Prostate gland (tissue), 2 donors: ENCODE measurements around the gene KPTN.

Experiments used
- CTCF ChIP-seq, 4 experiments: fragments of 200-600 bp in 2 of 4; fragments of 450-650 bp in 2 of 4; sonication (generic) in 2 of 4; IDR thresholded peaks; 1 replicate in 3 of 4; 2 replicates in 1 of 4; pipeline ENCODE4 v1.5.1; 2016 to 2019; ENCODE audit warnings: antibody characterized with exemption in 4 of 4, mild to moderate bottlenecking in 2 of 4, moderate library complexity in 2 of 4
- POLR2A ChIP-seq: fragments of 450-650 bp; IDR thresholded peaks from one replicate; pipeline ENCODE4 v1.6.1; 2016; ENCODE audit warnings: antibody characterized with exemption, mild to moderate bottlenecking

GRCh38 chr19:47507012-47507411, 23.0 kb upstream of the KPTN start:
- no peak for TF ChIP-seq CTCF (IDR thresholded peaks at IDR 0.05)
- no peak for TF ChIP-seq POLR2A
